ENCODE measurements around the gene LENG1.

The LENG1 gene

DNA sequence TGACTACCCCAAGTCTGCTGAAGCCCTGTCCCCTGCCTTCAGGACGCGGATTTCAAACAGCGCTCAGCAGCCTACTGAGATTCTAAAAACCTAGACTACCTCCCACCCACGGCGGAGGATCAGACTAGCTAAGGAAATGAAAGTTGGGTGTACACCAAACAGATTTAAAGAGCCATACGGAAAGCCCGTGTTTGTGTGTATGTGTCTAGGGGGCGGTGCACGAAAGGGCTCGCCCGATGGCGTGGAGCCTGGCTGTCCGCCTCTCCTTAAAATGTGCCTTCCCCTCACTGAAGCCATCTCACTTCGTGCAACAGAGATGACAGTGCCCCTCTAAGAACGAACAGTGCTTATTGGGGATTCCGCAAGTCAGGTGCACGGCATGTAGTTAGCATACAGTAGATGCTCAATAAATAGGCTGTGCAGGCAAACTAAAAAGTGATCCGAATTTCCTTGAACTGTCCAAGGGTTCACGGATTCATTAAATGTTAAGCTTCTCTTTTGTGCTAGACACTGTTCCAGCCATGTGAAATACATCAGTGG lies 639 bp downstream of the LENG1 start:
- DNase-seq, result no peak
- intact Hi-C loops (cut with DNase I; ENCODE audit: low total_unique reads), result loop anchor here (2.0 kb wide), 1 partner anchor 22 kb away; the partner anchor contains the start of gene CNOT3
- H3K4me3 ChIP-seq, result peak overlapping the region; percentile 63 to 64
- no peaks in the 10 kb centered on the region for H3K9me3 ChIP-seq
- H3K36me3 ChIP-seq, result peaks cover 26 to 45% (median 43%) of the 10 kb centered on the region in 3 donors
- H3K27me3 ChIP-seq, result peaks cover 0 to 14% of the 10 kb centered on the region in 2 donors
- peak overlapping the region; percentile 90 to 93 for H3K27ac ChIP-seq
- peaks cover 0 to 39% (median 28%) of the 10 kb centered on the region in 4 donors for H3K4me1 ChIP-seq
- no peak for TF ChIP-seq CTCF (IDR thresholded peaks at IDR 0.05)

DNA sequence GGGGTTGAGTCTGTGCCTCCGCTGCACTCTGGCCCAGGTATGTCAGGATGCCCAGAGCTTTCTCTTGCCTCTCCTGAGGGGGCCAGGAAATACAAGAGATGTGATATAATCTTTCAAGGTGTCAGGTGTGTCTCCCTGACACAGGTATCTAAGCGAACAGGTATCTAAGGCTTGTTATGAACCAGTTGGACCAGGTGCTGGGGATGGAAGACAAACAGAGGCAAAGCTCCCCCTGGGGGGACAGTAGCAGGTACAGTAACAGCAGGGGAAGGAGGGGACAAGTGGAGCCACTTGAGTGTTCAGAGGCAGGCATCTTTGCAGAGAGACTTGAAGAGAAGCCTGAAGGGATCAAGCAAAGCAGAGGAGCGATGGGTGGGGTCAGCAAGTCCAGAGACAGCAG lies 2.6 kb downstream of the LENG1 start:
- Histone ChIP-seq H3K27me3 (no peaks in the 10 kb centered on the region), H3K27ac (no peak overlapping the region), H3K4me3 (no peak overlapping the region), H3K36me3 (peaks cover 45 to 64% (median 62%) of the 10 kb centered on the region in 3 donors), H3K4me1 (peaks cover 0 to 30% (median 22%) of the 10 kb centered on the region in 4 donors), H3K9me3 (no peaks in the 10 kb centered on the region)
- TF ChIP-seq CTCF (IDR thresholded peaks at IDR 0.05), result no peak
- intact Hi-C loops (cut with DNase I; ENCODE audit: low total_unique reads), result no loop called here
- no peak for DNase-seq

DNA sequence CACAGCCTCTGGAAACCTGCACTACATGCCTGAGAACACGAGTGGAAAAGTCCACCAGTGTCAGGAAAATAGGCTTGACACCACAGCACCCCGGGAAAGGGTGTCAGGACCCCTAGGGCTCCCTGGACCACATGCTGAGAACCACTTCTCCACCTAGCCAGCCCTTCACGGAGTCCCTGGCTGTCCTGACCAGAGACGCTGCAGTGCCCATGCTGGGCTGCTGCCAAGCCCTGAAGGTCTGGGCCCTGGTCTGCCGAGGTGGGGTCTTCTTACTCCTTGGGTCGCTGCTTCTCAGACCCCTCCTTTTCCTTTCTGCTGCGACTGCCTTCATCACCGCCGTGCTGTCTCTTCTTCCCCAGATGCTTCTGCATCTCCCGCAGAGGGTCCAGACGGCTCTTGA lies 3.0 kb downstream of the LENG1 start:
- Histone ChIP-seq H3K36me3 (peaks cover 48 to 69% (median 67%) of the 10 kb centered on the region in 3 donors), H3K4me1 (peaks cover 0 to 27% (median 21%) of the 10 kb centered on the region in 4 donors), H3K9me3 (no peaks in the 10 kb centered on the region), H3K4me3 (no peak overlapping the region), H3K27ac (no peak overlapping the region), H3K27me3 (no peaks in the 10 kb centered on the region)
- no peak for TF ChIP-seq CTCF (IDR thresholded peaks at IDR 0.05)
- intact Hi-C loops (cut with DNase I; ENCODE audit: low total_unique reads), result no loop called here
- no peak for DNase-seq

DNA sequence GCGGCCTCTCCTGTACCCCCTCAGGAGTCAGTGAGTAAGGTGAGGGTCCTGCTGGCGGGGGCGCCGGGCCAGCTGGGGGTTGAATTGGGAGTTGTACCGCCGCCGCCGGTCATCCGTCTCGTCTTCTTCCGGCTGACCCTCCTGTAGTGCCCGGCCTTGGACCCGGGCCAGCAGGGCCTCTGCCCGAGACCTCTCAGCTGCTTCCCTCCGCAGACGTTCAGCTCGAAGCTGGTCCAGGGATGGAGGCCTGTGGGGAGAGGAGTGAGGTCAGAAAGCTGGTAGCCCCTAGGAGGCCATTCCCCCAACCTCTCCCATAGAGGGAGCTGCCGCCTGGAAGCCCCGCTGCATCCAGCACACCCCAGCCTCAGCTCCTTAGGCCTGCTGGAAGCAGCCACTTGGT lies 3.8 kb downstream of the LENG1 start:
- TF ChIP-seq CTCF (IDR thresholded peaks at IDR 0.05), result no peak
- H3K36me3 ChIP-seq, result peaks cover 48 to 77% (median 75%) of the 10 kb centered on the region in 3 donors
- no peak overlapping the region for H3K27ac ChIP-seq
- no peak overlapping the region for H3K4me3 ChIP-seq
- intact Hi-C loops (cut with DNase I; ENCODE audit: low total_unique reads), result no loop called here
- peaks cover 0 to 20% (median 17%) of the 10 kb centered on the region in 4 donors for H3K4me1 ChIP-seq
- DNase-seq, result no peak
- H3K9me3 ChIP-seq, result no peaks in the 10 kb centered on the region
- no peaks in the 10 kb centered on the region for H3K27me3 ChIP-seq

- Histone ChIP-seq H3K27ac (no peak overlapping the region), H3K36me3 (peaks cover 48 to 86% (median 84%) of the 10 kb centered on the region in 3 donors), H3K9me3 (no peaks in the 10 kb centered on the region), H3K4me1 (peaks cover 0 to 13% (median 10%) of the 10 kb centered on the region in 4 donors), H3K4me3 (no peak overlapping the region), H3K27me3 (no peaks in the 10 kb centered on the region)
- no peak for DNase-seq
- TF ChIP-seq CTCF (IDR thresholded peaks at IDR 0.05), result no peak
- intact Hi-C loops (cut with DNase I; ENCODE audit: low total_unique reads), result no loop called here
Measured at GRCh38 chr19:54154603-54155345, 4.7 kb downstream of the LENG1 start.

Measured in tibial artery (tissue), 4 donors.